Fibroblast of peridontal ligament (primary cell): Measurements from ENCODE around the gene OR2B2.
A peak's percentile ranks its signal among the peaks of the same experiment; 100 is the strongest.

Experiments used
- DNase-seq: peaks from one replicate; pipeline ENCODE4 v3.0.0-alpha.2; 2010; ENCODE audit errors: extremely low read depth

The OR2B2 gene

GRCh38 chr6:27867051-27867944, 44.9 kb downstream of the OR2B2 start:
- peak; percentile 74 for DNase-seq

GRCh38 chr6:27866357-27867050, 45.7 kb downstream of the OR2B2 start:
- DNase-seq = peak; percentile 78

GRCh38 chr6:27865850-27866356, 46.3 kb downstream of the OR2B2 start:
- DNase-seq = peak; percentile 9

- peak; percentile 99 for DNase-seq
These were observed 47.0 kb downstream of the OR2B2 start for GRCh38 chr6:27864906-27865849.

- DNase-seq = peak; percentile 27
These were observed 48.0 kb downstream of the OR2B2 start for GRCh38 chr6:27863962-27864905.

GRCh38 chr6:27862396-27863066, 49.7 kb downstream of the OR2B2 start:
- DNase-seq = no peak

- no peak for DNase-seq
These were observed 50.3 kb downstream of the OR2B2 start for GRCh38 chr6:27861861-27862260.

- DNase-seq = no peak
These were observed 50.8 kb downstream of the OR2B2 start for GRCh38 chr6:27861276-27861840.
